Mammary epithelial cell (primary cell): ENCODE data around the gene EXOSC5.

ENCODE experiments used
- EZH2 ChIP-seq: IDR thresholded peaks from 2 replicates; pipeline ENCODE4 v1.6.1; 2012; ENCODE audit warnings: low read length, inconsistent platforms, borderline replicate concordance
- TF ChIP-seq, protein P1 (sequence below), 2 donors: IDR thresholded peaks in 1 of 2; conservative IDR thresholded peaks in 1 of 2; 2 replicates each; pipeline ENCODE4 v1.5.1; 2011 to 2012; ENCODE audit warnings: inconsistent platforms in 2 of 2, low read length in 2 of 2, mild to moderate bottlenecking in 2 of 2, control low read depth in 1 of 2, low read depth in 1 of 2; ENCODE audit not compliant: insufficient read depth in 1 of 2; ENCODE audit errors: extremely low read depth in 1 of 2

DNA sequence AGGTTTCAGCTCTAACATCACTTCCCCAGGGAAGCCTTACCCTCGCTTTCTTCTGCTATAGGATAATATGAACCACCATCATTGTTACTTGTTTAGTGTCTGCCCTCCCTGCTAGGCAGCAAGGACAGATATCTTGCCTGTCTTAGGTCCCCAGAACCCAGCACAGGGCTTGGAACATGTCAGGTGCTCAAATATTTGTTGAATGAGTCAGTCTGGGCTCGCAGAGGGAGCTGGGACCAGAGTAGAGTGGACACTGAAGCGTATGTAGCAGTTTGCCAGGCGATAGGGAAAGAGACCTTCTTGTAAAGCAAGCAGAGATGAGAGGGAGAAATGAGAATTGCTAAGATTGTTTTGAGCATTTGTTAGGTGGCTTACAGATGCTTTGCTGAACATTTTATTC lies 12.1 kb upstream of the EXOSC5 start:
- TF ChIP-seq, protein P1, sequence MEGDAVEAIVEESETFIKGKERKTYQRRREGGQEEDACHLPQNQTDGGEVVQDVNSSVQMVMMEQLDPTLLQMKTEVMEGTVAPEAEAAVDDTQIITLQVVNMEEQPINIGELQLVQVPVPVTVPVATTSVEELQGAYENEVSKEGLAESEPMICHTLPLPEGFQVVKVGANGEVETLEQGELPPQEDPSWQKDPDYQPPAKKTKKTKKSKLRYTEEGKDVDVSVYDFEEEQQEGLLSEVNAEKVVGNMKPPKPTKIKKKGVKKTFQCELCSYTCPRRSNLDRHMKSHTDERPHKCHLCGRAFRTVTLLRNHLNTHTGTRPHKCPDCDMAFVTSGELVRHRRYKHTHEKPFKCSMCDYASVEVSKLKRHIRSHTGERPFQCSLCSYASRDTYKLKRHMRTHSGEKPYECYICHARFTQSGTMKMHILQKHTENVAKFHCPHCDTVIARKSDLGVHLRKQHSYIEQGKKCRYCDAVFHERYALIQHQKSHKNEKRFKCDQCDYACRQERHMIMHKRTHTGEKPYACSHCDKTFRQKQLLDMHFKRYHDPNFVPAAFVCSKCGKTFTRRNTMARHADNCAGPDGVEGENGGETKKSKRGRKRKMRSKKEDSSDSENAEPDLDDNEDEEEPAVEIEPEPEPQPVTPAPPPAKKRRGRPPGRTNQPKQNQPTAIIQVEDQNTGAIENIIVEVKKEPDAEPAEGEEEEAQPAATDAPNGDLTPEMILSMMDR (conservative IDR thresholded peaks at IDR 0.05 in 1 of 2, IDR thresholded peaks at IDR 0.05 in 1 of 2; ENCODE audit: extremely low read depth in 1 of 2, insufficient read depth in 1 of 2, low read depth in 1 of 2, low read length in 2 of 2) = no peak
- no peak for TF ChIP-seq EZH2
